ACC112 (cell line): ENCODE measurements around the gene PPP1R12B.

Source experiments
- H2AFZ ChIP-seq: fragments of 200-600 bp; sonication (generic); one replicate; pipeline ENCODE4 v1.6.0; 2017; ENCODE audit warnings: antibody characterized with exemption, low read length; ENCODE audit not compliant: unreplicated experiment
- H3K27ac ChIP-seq: fragments of 200-600 bp; sonication (generic); 2 replicates; pipeline ENCODE4 v1.5.1; 2014; ENCODE audit warnings: low read depth, mild to moderate bottlenecking, antibody characterized with exemption, low read length, moderate library complexity
- H3K27me3 ChIP-seq: fragments of 200-600 bp; sonication (generic); 2 replicates; pipeline ENCODE4 v1.6.1; 2014; ENCODE audit warnings: mild to moderate bottlenecking, antibody characterized with exemption, low read length, moderate library complexity, mixed read lengths; ENCODE audit not compliant: insufficient read depth
- H3K36me3 ChIP-seq: fragments of 200-600 bp; sonication (generic); 2 replicates; pipeline ENCODE4 v1.6.1; 2016; ENCODE audit warnings: mild to moderate bottlenecking, antibody characterized with exemption, low read length, moderate library complexity, mixed read lengths; ENCODE audit not compliant: insufficient read depth
- H3K4me1 ChIP-seq: fragments of 200-600 bp; sonication (generic); one replicate; pipeline ENCODE4 v1.6.1; 2016; ENCODE audit warnings: low read length, mixed read lengths; ENCODE audit not compliant: insufficient read depth, unreplicated experiment, control insufficient read depth
- H3K4me3 ChIP-seq: fragments of 200-600 bp; sonication (generic); 2 replicates; pipeline ENCODE4 v1.5.1; 2014; ENCODE audit warnings: mild to moderate bottlenecking, low read depth, low read length
- H3K79me2 ChIP-seq: fragments of 200-600 bp; sonication (generic); one replicate; pipeline ENCODE4 v1.6.0; 2016; ENCODE audit warnings: low read length; ENCODE audit not compliant: control insufficient read depth, unreplicated experiment, insufficient read depth

The PPP1R12B gene

DNA sequence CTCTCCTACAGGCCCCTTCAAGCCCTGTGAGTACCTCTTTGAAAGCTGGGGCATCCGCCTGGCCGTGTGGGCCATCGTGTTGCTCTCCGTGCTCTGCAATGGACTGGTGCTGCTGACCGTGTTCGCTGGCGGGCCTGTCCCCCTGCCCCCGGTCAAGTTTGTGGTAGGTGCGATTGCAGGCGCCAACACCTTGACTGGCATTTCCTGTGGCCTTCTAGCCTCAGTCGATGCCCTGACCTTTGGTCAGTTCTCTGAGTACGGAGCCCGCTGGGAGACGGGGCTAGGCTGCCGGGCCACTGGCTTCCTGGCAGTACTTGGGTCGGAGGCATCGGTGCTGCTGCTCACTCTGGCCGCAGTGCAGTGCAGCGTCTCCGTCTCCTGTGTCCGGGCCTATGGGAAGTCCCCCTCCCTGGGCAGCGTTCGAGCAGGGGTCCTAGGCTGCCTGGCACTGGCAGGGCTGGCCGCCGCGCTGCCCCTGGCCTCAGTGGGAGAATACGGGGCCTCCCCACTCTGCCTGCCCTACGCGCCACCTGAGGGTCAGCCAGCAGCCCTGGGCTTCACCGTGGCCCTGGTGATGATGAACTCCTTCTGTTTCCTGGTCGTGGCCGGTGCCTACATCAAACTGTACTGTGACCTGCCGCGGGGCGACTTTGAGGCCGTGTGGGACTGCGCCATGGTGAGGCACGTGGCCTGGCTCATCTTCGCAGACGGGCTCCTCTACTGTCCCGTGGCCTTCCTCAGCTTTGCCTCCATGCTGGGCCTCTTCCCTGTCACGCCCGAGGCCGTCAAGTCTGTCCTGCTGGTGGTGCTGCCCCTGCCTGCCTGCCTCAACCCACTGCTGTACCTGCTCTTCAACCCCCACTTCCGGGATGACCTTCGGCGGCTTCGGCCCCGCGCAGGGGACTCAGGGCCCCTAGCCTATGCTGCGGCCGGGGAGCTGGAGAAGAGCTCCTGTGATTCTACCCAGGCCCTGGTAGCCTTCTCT lies 30.3 kb upstream of the PPP1R12B start:
- Histone ChIP-seq H2AFZ (no peak overlapping the region), H3K79me2 (no peaks in the 10 kb centered on the region), H3K27ac (no peak overlapping the region), H3K36me3 (no peaks in the 10 kb centered on the region), H3K4me3 (no peak overlapping the region), H3K27me3 (peaks cover 22% of the 10 kb centered on the region), H3K4me1 (no peaks in the 10 kb centered on the region)

DNA sequence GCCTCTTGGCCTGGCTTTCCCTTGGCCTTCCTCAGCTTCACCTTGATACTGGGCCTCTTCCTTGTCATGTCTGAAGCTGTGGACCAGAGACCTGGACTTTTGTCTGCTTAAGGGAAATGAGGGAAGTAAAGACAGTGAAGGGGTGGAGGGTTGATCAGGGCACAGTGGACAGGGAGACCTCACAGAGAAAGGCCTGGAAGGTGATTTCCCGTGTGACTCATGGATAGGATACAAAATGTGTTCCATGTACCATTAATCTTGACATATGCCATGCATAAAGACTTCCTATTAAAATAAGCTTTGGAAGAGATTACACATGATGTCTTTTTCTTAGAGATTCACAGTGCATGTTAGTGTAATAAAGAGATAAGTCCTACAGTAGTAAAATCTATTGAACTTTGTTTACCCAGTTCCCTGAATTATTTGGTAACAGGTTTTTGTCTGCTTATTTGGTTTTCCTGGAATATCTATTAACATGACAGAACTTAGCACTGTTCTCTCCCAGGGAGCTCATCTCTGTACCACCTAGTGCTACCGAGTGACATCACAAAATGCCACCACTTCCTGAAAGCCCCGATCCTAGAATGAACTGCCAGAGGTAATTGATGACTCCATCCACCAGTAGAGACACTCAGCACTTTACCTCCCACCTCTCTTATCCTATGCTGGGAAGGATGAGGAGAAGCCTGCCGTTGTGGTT lies 29.0 kb upstream of the PPP1R12B start:
- no peak overlapping the region for H2AFZ ChIP-seq
- H3K4me3 ChIP-seq = no peak overlapping the region
- peaks cover 14% of the 10 kb centered on the region; the same call in 1 of the 2 replicates for H3K27me3 ChIP-seq
- H3K4me1 ChIP-seq = no peaks in the 10 kb centered on the region
- H3K27ac ChIP-seq = no peak overlapping the region
- H3K79me2 ChIP-seq = no peaks in the 10 kb centered on the region
- H3K36me3 ChIP-seq = no peaks in the 10 kb centered on the region

DNA sequence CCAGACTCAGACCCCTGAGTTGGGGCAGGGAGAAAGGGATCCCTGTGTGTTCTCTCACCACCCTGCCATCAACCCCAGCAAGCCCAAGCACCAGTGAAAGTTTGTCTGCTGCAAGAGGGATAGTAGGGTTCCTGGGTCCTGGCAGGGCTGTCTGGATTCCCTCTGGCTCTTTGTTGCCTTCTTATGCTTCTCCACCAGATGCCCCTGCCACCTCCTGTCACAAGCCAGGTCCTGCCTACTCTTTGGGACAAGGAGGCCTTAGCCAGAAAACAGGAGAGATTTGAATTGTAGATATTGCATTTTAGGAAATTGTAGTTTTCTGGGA lies 28.5 kb upstream of the PPP1R12B start:
- H3K27ac ChIP-seq = no peak overlapping the region
- no peaks in the 10 kb centered on the region for H3K36me3 ChIP-seq
- H3K4me3 ChIP-seq = no peak overlapping the region
- H3K79me2 ChIP-seq = no peaks in the 10 kb centered on the region
- H3K27me3 ChIP-seq = peaks cover 12% of the 10 kb centered on the region; the same call in 1 of the 2 replicates
- H3K4me1 ChIP-seq = no peaks in the 10 kb centered on the region
- H2AFZ ChIP-seq = no peak overlapping the region

DNA sequence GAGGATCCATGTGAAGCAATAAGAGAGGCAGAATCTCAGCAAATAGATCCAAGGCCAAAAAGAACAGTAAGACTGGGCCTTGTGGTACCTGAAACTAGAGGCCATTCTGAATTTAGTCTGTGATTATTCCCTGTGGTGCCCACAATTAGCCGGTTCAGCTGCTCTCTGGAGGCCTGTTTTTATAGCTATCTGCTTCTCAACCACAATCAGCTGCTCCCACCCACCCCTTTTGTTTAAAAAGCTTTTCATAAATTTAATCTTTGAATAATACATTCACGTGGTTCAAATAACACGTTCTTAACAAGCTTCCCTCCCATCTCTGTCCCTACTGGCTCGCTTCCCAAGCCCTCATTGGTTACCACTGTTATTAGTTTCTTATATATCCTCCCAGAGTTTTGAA lies 24.8 kb upstream of the PPP1R12B start:
- H3K4me1 ChIP-seq = no peaks in the 10 kb centered on the region
- H3K27ac ChIP-seq = no peak overlapping the region
- no peak overlapping the region for H2AFZ ChIP-seq
- H3K79me2 ChIP-seq = no peaks in the 10 kb centered on the region
- no peak overlapping the region for H3K4me3 ChIP-seq
- H3K36me3 ChIP-seq = no peaks in the 10 kb centered on the region
- H3K27me3 ChIP-seq = peaks cover 12% of the 10 kb centered on the region; the same call in 1 of the 2 replicates

DNA sequence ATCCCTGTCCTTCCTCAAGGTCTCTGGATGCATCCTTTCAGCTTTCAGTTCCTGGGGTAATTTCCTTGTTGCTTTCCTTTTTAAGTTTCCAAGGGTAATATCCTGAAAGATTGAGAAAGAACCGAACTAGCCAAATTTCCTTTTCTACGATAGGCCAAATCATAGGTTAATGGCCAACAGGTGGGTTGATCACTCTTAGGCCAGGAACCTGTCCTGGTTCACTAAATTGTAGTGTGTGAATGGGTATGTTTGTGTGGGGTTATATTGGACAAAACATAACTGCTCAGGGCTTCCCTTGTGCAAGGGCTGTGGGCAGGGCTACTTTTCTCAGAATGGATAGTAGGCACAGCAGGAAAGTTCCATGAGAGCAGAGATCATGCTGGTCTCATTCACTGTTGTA lies 23.9 kb upstream of the PPP1R12B start:
- no peak overlapping the region for H3K27ac ChIP-seq
- H3K27me3 ChIP-seq = peaks cover 12% of the 10 kb centered on the region; the same call in 1 of the 2 replicates
- no peak overlapping the region for H3K4me3 ChIP-seq
- no peaks in the 10 kb centered on the region for H3K4me1 ChIP-seq
- H3K36me3 ChIP-seq = no peaks in the 10 kb centered on the region
- H3K79me2 ChIP-seq = no peaks in the 10 kb centered on the region
- no peak overlapping the region for H2AFZ ChIP-seq

DNA sequence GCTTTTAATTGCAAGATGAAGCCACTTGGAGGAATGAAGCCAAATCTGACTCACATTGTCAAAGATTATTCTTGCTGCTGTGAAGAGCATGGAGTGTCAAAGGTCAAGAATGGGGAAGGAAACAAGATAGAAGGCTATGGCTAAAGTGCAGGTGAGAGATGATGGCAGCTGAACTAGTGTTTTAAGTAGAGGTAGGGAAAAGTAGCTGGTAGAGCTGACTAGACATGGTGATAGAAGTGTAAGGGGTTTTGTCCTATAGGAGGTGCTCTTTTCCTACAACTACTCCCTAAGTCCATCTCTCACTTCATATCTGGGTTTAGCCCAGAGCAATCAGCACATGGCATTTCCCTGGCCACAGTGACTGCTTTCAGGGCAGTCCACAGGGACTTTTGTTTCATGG lies 18.6 kb upstream of the PPP1R12B start:
- Histone ChIP-seq H2AFZ (no peak overlapping the region), H3K27me3 (no peaks in the 10 kb centered on the region), H3K36me3 (peaks cover 4% of the 10 kb centered on the region; the same call in 1 of the 2 replicates), H3K79me2 (no peaks in the 10 kb centered on the region), H3K4me3 (no peak overlapping the region), H3K4me1 (no peaks in the 10 kb centered on the region), H3K27ac (no peak overlapping the region)

DNA sequence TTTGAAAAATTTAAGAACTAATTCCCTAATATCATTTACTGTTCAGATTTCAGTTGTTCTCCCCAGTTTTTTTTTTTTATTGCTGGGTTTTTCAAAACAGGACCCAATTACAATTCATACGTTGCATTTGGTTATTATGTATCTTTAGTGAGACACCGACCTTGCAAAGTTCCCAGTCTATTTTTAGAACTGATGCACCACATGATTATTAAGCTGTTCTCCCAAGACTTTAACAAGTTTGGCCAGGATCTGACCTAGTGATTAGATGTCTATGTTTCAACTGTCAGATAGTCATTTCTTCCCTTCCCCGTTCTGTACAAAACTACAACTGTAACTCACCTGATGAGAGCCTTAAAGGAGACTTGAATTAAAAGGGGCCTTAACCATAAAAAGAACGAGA lies 14.6 kb upstream of the PPP1R12B start:
- H3K36me3 ChIP-seq = peaks cover 4% of the 10 kb centered on the region; the same call in 1 of the 2 replicates

DNA sequence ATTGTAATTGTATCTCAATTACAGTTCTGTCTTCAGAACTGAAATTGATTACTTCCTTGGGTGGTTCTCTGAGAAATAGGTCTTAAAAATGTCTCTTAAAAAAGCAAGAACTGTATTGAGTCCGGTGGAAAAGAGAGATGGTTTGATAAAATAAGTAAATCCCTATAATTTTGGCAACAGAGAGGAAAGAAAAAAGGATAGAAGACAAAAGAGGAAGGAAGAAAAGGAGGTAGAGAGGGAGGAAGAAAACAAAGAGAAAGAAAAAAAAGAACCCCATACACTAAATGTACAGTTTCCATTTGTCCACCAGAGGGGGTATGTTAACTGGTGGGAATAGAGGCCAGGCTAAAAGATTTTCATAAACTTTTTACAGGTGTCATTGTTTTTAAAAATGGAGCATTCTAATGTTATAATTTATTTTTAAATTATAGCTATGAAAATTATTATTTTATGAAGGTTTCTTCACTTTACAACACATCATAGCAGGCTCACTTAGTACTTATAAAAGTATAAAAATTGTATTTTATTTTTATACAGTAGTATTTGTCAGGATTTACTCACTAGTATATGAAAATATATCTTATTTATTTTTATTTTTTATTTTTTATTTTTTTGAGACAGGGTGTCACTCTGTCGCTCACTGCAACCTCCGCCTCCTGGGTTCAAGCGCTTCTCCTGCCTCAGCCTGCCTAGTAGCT lies 4.7 kb upstream of the PPP1R12B start:
- Histone ChIP-seq H3K27me3 (no peaks in the 10 kb centered on the region), H3K36me3 (no peaks in the 10 kb centered on the region), H3K27ac (no peak overlapping the region), H2AFZ (peak overlapping the region; percentile 82), H3K4me3 (peak overlapping the region; percentile 20; the same call in 1 of the 2 replicates), H3K79me2 (peaks cover 15% of the 10 kb centered on the region), H3K4me1 (peaks cover 3% of the 10 kb centered on the region)

More for the DNA sequence above, 14.6 kb upstream of the PPP1R12B start:
- no peak overlapping the region for H3K27ac ChIP-seq
- H2AFZ ChIP-seq = no peak overlapping the region
- H3K4me3 ChIP-seq = no peak overlapping the region
- no peaks in the 10 kb centered on the region for H3K27me3 ChIP-seq
- H3K4me1 ChIP-seq = no peaks in the 10 kb centered on the region
- peaks cover 2% of the 10 kb centered on the region for H3K79me2 ChIP-seq

DNA sequence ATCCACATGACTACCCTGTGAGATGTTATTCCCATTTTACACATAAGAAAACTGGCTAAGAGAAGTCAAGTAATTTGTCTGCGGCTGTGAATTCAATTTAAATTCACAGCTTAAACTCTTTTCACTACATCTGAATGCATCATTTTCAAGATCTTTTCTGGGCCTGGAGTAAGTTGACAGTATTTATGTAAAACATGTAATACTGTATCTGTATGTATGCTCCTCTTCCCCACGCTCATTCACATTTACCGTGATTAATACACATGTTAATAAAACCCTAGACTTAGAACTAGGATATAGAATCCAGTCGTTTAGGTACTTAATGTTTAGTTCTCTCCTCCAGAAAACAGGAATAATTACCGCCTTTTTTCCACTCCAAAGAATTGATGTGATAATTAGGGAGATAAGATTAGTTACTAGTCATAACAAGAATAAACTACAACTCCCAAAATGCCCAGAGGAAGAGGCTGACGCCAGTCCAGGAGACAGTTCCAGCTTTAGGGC lies 442 bp upstream of the PPP1R12B start:
- Histone ChIP-seq H3K36me3 (no peaks in the 10 kb centered on the region), H3K27ac (peak overlapping the region; percentile 91; the same call in 1 of the 2 replicates), H3K79me2 (peaks cover 28% of the 10 kb centered on the region), H3K27me3 (no peaks in the 10 kb centered on the region), H3K4me3 (peak overlapping the region; percentile 95; the same call in 1 of the 2 replicates), H2AFZ (no peak overlapping the region), H3K4me1 (peaks cover 19% of the 10 kb centered on the region)

DNA sequence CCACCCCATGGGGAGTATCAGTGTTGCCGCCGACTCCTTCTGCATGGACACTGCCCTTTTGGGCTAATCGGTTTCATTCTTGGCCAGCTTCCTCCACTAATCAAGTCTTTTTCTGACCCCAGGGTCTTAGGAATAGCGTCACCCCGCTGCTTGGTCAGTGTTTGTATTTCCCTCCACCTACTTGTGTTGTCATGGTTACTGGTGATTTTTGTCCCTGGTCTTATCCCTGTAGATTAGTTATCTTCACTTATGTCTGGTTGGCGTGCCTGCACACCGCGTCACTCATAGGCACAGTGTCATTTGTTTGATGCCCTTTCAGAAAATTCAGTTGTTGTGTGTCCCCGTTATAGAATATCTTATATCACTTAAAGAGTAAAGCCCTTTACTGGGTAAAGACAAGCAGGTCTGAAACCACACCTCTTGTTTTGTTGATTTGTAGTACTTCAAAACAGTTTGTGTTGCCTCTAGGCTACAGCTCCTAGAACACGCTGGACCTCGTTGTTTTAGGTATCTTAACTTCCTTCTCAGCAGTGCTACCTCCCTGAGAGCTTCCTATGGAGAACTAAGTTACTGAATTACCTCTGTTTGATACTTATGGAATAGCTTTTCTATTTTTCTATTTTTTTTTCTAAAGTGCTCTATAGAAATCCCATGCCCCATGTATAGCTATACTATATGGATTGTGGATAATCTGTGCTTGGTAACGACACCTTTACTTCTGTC lies 868 bp downstream of the PPP1R12B start:
- Histone ChIP-seq H2AFZ (peak overlapping the region; percentile 78), H3K79me2 (peaks cover 30% of the 10 kb centered on the region), H3K4me1 (peaks cover 21% of the 10 kb centered on the region), H3K4me3 (peak overlapping the region; percentile 95), H3K27me3 (no peaks in the 10 kb centered on the region), H3K27ac (peak overlapping the region; percentile 91), H3K36me3 (no peaks in the 10 kb centered on the region)
